HG02973 (cell line): ENCODE data around the gene NDUFS5.
"Not testable (repeated sequence)": the region's sequence is repeated elsewhere in the genome, so short reads cannot be mapped to it uniquely, and the experiment has no call there.

Experiments used
- ATAC-seq: cut with Tn5 transposase; IDR thresholded peaks from one replicate; pipeline ENCODE4 v1.9.1; 2021; ENCODE audit warnings: moderate library complexity; ENCODE audit not compliant: unreplicated experiment

The NDUFS5 gene

GRCh38 chr1:39061951-39062350 is 35.8 kb downstream of the NDUFS5 start:
- no peak for ATAC-seq

DNA sequence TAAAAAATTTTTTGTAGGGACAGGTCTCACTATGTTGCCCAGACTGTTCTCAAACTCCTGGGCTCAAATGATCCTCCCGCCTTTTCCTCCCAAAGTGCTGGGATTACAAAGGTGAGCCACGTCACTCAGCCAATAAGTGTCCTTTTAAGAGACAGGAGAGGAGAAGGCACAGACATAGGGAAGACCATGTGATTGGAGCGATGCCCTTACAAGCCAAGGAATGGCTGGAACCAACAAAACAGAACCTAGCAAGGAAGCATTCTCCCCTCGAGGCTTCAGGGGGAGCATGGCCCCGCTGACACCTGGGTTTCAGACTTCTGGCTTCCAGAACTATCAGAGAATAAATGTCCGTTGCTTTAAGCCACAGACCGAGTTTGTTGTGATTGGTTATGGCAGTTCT is 37.0 kb downstream of the NDUFS5 start:
- ATAC-seq = no peak

GRCh38 chr1:39063775-39064174 is 37.6 kb downstream of the NDUFS5 start:
- ATAC-seq = no peak

GRCh38 chr1:39065542-39065941 is 39.4 kb downstream of the NDUFS5 start:
- no peak for ATAC-seq

- not testable (repeated sequence) for ATAC-seq
These were observed 42.1 kb downstream of the NDUFS5 start for GRCh38 chr1:39068227-39068626.

- not testable (repeated sequence) for ATAC-seq
These were observed 45.4 kb downstream of the NDUFS5 start for GRCh38 chr1:39071557-39071956.

- no peak for ATAC-seq
These were observed 50.1 kb downstream of the NDUFS5 start for GRCh38 chr1:39076127-39076798.

DNA sequence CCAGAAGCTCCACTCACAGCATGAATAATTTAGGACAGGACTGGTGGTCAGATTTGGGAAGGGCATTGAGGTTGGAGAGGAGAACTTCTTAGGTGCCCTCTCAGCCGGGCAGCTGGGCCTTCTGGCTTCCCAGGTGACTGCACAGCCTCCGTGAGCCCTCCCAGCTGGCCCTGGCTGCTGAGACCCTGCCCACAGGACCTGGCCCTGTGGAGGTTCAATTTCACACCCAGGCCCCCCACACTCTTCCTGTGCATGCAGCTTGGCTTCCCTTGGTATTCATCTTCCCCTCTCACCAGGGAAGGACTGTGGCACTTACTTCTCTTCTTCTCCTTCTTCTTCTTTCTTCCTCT is 50.6 kb downstream of the NDUFS5 start:
- ATAC-seq = no peak

DNA sequence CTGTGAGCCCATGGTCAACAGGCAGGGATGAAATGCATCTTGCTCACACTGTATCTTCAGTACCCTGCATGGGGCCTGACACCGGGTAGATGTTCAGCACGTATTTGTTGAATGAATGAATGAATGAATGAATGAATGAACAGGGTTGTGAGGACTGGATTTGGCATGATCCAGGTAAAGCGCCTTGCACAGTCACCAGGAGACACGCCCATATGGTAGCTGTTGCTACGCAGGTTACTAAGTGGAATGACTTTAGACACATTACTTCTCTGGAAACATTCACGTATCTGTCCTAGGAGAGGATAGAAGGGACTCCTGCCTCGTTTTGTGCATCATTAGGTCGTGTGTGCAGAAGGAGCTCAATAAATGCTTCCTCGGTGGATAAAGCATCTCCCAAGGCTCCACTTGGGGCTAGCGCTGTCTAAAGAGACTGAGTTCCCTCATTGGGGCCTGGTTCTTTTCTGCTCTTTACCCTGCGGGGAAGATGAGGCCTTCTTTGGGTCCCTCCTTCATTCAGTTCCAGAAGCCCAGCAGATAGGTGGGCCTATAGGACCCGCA is 54.2 kb downstream of the NDUFS5 start:
- ATAC-seq = no peak

DNA sequence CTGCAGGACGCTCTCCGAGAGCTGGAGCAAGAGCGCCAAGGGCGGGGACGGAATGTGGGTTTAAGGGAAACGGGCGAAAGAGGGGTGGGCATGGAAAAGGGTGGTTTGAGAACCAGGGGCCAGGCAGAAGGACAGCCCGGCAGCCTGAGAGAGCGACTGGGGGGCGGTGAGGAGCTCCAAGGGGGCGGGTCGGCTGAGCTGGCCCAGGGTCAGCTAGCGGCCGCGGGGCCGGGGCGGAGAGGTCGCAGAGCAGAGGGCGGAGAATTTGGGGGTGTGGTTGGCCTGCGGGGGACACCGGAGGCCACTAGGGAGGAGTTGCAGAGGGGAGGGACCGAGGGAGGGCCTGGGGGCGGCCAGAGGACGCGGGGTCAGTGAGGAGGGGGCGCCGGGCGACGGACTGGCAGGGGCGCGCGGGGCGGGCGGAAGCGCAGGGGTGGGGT is 54.7 kb downstream of the NDUFS5 start:
- no peak for ATAC-seq

DNA sequence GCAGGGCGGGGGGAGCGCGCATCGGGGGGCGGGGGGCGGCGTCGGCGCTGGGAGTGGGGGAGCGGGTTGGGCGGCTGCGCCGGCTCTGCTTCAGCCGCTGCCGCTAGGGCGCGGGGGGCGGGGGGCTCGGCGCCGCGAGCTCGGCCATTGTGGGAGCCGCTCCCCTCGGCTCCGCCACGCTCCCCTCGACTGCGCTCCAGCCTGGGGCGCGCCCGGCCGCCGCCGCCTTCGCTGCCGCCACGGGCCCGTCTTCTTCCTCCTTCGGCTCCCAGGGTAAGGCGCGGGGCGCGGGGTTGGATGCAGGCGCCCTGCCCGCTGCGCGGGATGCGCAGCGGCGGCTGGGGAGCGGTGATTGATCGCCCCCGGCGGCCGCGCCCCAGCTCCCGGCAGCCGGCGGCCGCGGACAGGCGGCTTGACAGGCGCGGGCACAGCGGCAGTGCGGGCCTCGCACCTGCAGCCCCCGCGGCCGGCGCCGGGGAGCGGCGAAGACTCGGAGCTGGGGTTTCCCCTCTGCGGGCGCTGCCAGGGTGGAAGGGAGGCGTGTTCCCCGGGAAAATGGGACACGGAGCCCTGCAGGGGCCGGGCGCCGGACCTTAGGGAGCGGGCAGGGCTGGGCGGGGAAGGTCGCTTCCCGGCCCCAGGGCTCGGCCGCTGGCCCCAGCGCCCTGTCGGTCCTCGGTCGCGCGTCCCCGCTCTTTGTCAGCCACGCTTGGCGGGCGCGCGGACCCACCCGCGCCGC is 55.3 kb downstream of the NDUFS5 start:
- no peak for ATAC-seq

- no peak for ATAC-seq
These were observed 56.1 kb downstream of the NDUFS5 start for GRCh38 chr1:39082010-39082799.

DNA sequence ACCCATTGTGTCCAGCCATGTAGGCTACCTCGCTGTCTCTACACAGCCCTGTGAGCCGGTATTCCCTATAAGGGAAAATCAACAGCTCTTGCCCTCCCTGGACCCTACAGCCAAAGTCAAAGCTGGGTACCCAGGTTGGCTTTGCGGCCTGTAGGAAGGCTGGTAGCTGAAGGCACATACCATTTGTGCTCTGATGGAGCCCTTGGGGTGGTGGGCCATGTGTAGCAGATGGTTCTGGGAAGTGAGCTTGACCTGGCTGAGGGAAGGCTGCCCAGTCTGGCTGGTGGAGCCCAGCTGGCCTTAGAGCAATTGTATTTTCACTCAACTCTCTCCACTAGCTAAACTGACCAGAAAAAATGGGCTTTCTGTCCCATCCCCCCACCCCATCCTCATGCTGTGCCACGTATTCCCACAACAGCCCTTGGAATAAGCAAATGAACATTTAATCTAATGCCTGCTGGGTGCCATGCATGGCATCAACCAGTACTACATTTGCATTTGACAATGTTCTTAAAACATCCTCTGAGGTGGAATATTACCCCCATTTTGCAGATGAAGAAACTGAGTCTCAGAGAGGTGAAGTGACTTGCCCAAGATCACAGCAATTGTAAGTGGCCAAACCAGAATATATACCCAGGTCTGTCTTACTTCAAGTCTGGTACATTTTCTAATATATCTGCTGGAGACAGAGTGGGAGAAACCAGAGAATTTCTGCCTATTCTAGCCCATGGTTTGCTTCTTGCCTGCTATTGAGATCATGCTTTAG is 56.8 kb downstream of the NDUFS5 start:
- ATAC-seq = no peak

- no peak for ATAC-seq
These were observed 58.0 kb downstream of the NDUFS5 start for GRCh38 chr1:39084191-39084590.
